NCI-H1092 treated with DMSO at 0.1 percent for 48 hours (cell line): ENCODE measurements around the gene SYT9.

Source experiments
- DNase-seq: peaks from one replicate; lab custom pipeline; 2025; lab: John Stamatoyannopoulos, UW

The SYT9 gene

GRCh38 chr11:7473717-7474116 is 222.0 kb downstream of the SYT9 start:
- no peak for DNase-seq

GRCh38 chr11:7480113-7480512 is 228.4 kb downstream of the SYT9 start:
- DNase-seq: no peak

DNA sequence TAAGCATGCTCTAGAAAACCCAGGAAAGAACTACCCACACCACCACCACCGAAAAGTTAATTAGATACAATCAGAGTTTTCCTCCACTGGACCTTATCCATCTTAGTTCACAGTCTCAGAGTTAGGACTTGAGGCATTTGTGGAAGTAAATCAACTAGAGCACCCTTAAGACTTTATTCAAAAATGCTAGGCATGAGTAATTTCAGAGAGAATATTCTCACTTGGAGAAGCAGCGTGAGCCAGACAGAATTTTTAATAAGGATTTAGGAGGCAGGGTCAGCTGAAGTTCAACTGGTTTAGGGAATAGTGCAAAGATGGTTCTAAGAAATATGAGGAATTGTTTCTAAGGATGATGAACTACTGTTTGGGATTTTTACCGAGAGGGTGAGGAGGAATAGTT is 232.4 kb downstream of the SYT9 start:
- no peak for DNase-seq

DNA sequence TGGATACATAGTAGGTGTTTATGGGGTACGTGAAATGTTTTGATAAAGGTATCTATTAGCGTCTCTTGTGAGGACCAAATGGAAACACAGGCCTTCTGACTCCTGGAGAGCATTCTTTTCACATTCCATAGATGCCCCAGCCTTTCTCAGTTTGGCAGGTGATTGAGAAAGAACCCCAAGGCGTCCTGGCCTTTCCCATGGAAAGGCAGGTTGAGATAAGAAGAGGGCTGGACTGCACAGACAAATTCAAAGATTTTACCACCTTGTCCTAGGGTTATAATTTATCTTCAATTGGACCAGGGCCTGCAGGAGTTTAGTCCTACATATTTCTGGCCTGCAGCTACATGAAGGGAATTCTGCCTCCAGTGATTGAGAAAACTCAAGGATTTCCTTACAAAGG is 232.9 kb downstream of the SYT9 start:
- DNase-seq: no peak

GRCh38 chr11:7485186-7486097 is 233.7 kb downstream of the SYT9 start, which contains the start of gene OLFML1:
Gene OLFML1 (plus strand): TSS chr11:7485506. CDS start chr11:7485876, 370 bp downstream.
- no peak for DNase-seq

DNA sequence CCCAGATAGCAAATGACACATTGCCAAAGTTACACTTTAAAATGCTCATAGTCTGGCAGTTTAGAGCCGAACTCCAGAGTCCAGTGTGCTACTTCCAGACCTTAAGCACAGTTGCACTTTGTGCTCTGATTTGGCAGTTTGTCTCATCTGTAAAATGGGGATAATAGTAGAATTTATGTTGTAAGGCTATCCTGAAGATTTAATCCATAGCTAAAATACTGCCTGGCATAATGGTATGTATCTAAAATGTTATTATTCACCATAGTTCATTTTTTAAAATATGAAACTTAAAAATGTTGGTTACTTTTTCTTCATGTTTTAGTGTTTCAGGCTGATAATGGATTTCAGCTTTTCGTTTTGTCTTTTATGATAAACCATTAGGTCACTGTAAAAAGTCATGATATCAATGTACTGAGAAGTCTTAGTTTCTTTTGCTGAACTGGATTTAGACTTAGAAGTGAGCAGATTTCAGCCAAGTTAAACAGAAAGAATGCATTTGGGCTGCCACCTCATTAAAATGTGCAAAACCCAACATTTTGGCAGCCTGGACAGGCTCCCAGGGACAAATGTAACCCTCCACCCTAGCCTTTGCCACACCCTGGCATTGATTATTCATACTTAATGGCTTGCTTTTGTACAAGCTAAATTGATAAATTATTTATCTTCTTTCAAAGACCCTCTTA is 234.5 kb downstream of the SYT9 start:
- DNase-seq: no peak

DNA sequence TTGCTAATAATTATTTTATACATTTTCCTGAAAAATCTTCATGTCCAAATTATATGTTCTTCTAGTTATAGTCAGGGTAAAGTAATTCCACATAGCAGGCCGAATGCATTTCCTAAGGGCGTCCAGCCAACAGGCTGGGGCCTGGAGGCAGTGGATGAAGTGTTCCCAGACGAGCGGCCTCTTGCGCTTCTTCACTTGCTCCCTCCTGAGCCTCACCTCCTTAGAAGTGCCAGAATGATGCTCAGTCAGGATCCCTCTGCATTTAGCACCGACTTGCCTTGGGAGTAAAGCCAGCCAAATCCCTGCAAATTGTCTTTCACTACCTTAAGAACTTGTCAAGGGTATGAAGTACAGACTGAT is 235.1 kb downstream of the SYT9 start:
- DNase-seq: no peak

DNA sequence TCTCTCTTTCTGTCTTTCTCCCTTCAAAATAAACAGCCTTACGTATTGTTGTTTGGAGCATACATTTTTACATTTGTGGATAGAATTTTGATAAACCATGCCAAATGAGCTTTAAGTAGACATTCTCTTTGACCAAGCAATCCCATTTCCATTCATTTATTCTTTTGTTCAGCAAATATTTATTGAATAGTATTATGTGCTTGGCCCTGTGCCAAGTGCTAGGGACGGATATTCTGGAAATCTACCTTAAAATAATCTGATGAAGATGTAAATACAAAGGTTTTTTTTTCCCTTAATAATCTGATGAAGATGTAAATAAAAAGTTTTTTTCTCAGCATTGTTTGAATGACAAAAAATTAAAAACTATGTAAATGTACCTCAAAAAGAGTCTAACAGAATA is 235.7 kb downstream of the SYT9 start:
- DNase-seq: no peak

- no peak for DNase-seq
Observed at GRCh38 chr11:7488681-7489080, 237.0 kb downstream of the SYT9 start.

DNA sequence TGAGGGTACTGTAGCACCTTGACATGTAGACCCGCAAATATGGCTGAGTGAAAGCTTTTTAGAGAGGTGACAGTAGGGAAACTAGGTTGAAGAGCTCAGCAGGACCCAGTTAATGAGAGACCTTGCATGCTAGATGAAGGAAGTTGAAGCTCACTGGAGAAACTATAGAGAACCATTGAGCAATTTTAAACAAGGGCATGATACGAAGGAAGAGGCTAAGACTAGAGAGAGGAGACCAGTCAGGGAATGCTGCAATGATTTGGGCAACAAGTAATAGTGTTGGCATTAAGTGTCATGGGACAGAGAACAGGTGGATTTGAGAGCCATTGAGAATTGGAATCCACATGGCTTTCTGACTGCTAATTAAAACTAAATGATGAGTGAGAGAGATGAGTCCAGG is 237.7 kb downstream of the SYT9 start:
- DNase-seq: no peak

DNA sequence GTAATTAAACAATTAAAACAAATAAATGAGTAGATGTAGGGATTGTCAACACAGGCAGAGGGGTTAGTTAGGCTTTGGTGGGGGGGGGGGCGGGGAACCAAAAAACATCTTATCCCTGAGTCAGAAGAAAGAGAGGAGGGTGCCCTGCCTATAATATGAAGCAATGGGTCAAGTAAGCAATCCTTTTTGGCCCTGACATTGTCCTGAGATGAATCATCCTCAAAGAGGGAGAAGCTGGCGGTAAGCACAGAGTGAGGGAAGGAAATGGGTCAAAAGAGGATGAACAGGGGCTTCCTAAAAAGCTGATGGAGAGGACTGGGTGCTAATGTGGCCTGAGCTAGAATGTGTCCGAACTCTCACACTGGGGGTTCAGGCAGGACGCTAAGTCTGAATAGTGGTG is 238.3 kb downstream of the SYT9 start:
- no peak for DNase-seq

GRCh38 chr11:7490535-7490934 is 238.8 kb downstream of the SYT9 start:
- no peak for DNase-seq

GRCh38 chr11:7492253-7492652 is 240.5 kb downstream of the SYT9 start:
- no peak for DNase-seq

- DNase-seq: no peak
Observed at GRCh38 chr11:7493670-7494069, 242.0 kb downstream of the SYT9 start.

GRCh38 chr11:7494086-7494745 is 242.5 kb downstream of the SYT9 start:
- no peak for DNase-seq

- DNase-seq: no peak
Observed at GRCh38 chr11:7495882-7496551, 244.3 kb downstream of the SYT9 start.

- DNase-seq: no peak
Observed at GRCh38 chr11:7498193-7498592, 246.5 kb downstream of the SYT9 start.

DNA sequence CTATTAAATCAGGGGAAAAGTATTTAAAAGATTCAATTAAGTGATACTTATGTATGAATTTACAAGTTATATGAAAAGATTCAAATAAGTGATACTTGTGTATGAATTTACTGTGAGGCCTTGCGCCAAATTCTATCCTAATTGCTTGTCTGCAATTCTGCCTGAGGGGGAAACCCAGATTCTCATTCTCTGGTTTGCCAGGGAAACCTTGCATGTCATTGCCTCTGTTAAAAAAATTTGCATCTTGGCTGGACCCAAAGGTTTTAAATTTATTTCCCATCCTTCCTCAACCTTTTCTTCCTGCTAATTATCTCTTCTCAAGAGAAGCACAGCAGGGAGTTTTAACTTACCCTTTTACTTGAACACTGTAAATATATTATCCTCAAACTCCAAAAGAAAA is 247.4 kb downstream of the SYT9 start:
- no peak for DNase-seq

DNA sequence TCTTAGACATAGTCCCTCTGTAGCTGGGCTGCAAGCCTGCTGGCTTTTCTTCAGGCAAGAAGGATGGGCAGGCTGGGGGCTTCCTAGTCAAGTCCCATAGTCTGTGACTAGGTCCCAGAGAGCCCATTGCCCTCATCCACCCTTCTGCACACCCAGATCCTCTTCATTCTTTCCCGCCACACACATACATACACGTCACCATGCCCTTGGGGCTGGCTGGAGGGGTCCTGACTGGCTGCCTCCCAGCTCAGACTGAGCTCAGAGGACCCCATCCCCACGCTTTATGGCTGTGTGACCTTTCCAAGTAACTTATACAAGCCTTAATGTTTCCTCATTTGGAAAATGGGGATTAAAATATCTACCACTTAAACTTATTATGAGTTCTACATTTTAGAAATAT is 248.5 kb downstream of the SYT9 start:
- DNase-seq: no peak

- no peak for DNase-seq
Observed at GRCh38 chr11:7501251-7501650, 249.5 kb downstream of the SYT9 start.

DNA sequence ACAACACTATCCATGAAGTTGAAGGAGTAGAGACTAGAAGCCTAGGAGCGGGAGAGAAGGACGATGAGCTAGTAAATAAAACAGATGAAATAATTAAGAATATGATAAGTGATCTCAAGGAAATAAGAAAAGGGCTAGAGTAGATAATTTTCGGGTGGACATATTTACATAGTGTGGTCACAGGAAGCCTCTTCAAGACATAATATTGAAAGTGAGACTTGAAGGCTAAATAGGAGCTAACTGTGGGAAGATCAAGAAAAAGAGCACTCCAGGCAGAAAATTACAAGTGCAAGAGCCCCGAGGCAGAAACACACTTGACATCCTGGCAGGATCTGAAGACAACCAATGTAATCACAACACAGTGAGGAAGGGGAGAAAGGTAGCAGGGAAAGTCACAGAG is 250.2 kb downstream of the SYT9 start:
- DNase-seq: no peak

DNA sequence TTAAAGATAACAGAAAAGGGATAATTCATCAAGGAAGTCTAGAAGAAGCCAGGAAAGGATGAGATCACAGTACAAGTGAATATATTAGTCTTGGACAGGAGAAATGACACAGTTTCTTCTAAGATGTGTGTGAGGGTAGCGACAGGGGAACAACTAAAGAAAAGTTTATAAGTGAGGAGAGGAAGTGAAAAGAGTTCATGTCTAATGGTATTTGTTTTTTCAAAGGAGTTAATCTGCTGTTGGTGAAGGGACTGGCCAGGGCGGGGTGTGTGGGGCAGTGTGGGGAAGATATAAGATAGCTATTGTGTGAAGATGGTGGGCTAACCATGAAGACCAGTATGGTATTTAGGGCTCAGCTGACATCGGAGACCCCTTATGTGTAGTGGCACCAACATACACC is 254.5 kb downstream of the SYT9 start:
- DNase-seq: no peak
